ENCODE measurements around the gene COL4A2. TPM values are rescaled to one million over a fixed set of nuclear protein-coding genes. Genes with fewer than 3 reads are reported as not detected.

Gene COL4A2
- total RNA-seq, 1 donor from 2014 or later, result 159 TPM

DNA sequence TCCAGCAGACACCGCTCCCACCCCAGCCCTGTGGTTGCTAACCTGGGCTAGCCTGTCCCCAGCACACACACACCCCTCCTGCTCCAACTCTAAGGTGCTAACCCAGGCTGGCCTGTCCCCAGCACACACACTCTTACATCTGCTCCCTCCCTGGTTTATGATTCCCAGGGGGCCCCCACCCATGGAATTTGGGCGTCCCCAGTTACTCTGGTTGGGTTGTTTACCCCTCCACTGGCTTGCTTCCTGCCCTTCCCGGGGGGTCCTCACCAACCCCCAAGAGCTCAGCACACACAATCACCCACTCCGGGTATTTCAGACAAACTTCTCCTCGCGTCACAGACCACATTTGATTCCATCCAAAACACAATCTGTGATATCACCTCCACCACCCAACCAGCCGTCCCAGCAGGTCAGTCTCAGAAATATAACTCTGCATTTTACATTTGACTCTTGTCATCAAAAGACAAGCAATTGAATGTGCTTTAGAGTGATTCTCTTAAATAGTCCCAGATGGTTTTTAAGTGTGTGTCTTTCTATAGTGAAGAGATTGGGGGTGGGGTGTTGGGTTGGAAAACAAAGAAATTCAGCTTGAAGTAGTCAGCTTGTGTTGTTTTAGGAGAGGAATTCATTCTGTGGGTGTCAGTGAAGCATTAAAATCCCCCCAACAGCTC, 20.1 kb downstream of the COL4A2 start:
- Mint-ChIP-seq H3K4me3 (no peak overlapping the region), H3K4me1 (peaks cover 46% of the 10 kb centered on the region), H3K27me3 (ENCODE audit: low read depth) (no peaks in the 10 kb centered on the region), H3K27ac (ENCODE audit: unreplicated experiment) (peak overlapping the region; percentile 68), H3K36me3 (ENCODE audit: low read depth) (peaks cover 24% of the 10 kb centered on the region), H3K9me3 (no peaks in the 10 kb centered on the region)
- TF ChIP-seq, protein P1, sequence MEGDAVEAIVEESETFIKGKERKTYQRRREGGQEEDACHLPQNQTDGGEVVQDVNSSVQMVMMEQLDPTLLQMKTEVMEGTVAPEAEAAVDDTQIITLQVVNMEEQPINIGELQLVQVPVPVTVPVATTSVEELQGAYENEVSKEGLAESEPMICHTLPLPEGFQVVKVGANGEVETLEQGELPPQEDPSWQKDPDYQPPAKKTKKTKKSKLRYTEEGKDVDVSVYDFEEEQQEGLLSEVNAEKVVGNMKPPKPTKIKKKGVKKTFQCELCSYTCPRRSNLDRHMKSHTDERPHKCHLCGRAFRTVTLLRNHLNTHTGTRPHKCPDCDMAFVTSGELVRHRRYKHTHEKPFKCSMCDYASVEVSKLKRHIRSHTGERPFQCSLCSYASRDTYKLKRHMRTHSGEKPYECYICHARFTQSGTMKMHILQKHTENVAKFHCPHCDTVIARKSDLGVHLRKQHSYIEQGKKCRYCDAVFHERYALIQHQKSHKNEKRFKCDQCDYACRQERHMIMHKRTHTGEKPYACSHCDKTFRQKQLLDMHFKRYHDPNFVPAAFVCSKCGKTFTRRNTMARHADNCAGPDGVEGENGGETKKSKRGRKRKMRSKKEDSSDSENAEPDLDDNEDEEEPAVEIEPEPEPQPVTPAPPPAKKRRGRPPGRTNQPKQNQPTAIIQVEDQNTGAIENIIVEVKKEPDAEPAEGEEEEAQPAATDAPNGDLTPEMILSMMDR (conservative IDR thresholded peaks at IDR 0.05), result no peak
- DNase-seq (ENCODE audit: low read depth, low spot score), result no peak

DNA sequence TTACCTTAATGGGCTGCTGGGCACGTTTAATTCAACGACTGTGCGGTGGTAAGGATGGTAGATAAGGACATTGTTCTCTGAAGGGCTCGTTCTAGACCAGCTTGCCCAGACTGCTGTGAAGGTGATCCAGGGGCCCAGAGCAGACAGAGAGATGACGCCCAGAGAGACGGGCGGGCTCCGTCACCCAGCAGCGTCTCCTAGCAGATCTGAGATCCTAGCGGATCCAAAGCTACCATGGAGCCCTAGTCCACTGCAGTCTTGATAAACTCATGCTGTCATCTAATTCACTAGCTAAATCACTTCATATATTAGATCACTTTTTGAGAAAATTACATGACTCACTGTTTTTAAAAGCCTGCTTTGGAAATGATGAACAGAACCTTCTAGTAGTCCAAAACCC, 21.5 kb downstream of the COL4A2 start:
- H3K4me3 Mint-ChIP-seq, result no peak overlapping the region
- H3K36me3 Mint-ChIP-seq (ENCODE audit: low read depth), result peaks cover 29% of the 10 kb centered on the region
- TF ChIP-seq, protein P1 (conservative IDR thresholded peaks at IDR 0.05), result no peak
- peaks cover 46% of the 10 kb centered on the region for H3K4me1 Mint-ChIP-seq
- H3K27ac Mint-ChIP-seq (ENCODE audit: unreplicated experiment), result no peak overlapping the region
- DNase-seq (ENCODE audit: low read depth, low spot score), result no peak
- H3K27me3 Mint-ChIP-seq (ENCODE audit: low read depth), result no peaks in the 10 kb centered on the region
- H3K9me3 Mint-ChIP-seq, result no peaks in the 10 kb centered on the region

DNA sequence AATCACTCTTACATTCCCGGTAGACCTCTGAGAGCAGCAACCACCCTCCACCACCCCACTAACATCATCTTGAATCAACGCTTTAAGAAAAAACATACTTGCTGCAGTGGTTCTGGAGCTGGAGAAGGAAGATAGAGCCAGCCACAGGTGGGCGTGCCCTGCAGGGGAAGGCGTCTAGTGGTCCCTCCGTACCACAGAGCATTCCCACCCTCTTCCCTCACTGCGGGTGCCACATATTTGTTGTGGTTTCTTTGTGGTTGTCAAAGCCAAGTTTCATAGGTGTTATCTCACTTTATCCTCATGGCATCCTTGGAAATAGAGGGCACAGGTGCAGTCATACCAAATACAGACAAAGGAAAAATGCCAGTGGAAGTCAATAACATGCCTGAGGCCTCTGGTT, 22.2 kb downstream of the COL4A2 start:
- Mint-ChIP-seq H3K27me3 (ENCODE audit: low read depth) (no peaks in the 10 kb centered on the region), H3K4me1 (peaks cover 46% of the 10 kb centered on the region), H3K4me3 (no peak overlapping the region), H3K36me3 (ENCODE audit: low read depth) (peaks cover 31% of the 10 kb centered on the region), H3K27ac (ENCODE audit: unreplicated experiment) (peak overlapping the region; percentile 11), H3K9me3 (no peaks in the 10 kb centered on the region)
- TF ChIP-seq, protein P1 (conservative IDR thresholded peaks at IDR 0.05), result no peak
- no peak for DNase-seq (ENCODE audit: low read depth, low spot score)

DNA sequence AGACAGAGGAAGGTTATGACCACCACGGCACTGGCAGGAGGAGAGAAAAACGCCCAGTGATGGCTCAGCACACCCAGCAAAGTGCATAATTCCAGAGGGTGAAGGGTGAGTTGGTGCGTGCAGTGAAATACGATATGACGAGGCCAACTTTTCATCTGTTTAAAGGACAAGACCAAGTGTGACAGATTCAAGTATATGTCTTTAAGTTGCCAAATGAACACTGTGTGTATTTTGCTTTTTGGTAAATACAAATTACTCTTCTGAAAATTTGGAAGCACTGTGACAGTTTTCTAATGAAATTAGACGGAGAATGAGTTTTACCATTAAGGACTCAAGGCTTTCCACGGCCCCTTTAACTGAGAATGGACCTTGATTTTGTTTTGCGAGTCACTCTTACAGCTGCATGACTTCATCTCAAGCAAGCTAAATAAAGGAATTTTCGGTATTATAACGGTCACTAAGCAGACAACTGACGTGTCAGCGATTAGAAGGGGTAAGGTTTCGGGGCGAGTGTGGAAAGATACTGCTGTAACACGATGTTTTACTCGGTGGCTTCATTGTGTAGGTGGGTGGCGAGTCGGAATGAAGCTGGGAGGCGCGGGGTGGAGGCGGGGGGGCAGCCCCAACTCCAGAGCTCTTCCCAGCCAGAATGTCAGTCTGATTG, 22.8 kb downstream of the COL4A2 start:
- H3K27ac Mint-ChIP-seq (ENCODE audit: unreplicated experiment), result no peak overlapping the region
- H3K36me3 Mint-ChIP-seq (ENCODE audit: low read depth), result peaks cover 37% of the 10 kb centered on the region
- no peak overlapping the region for H3K4me3 Mint-ChIP-seq
- no peaks in the 10 kb centered on the region for H3K27me3 Mint-ChIP-seq (ENCODE audit: low read depth)
- peaks cover 41% of the 10 kb centered on the region for H3K4me1 Mint-ChIP-seq
- no peaks in the 10 kb centered on the region for H3K9me3 Mint-ChIP-seq
- TF ChIP-seq, protein P1 (conservative IDR thresholded peaks at IDR 0.05), result no peak
- DNase-seq (ENCODE audit: low read depth, low spot score), result no peak

DNA sequence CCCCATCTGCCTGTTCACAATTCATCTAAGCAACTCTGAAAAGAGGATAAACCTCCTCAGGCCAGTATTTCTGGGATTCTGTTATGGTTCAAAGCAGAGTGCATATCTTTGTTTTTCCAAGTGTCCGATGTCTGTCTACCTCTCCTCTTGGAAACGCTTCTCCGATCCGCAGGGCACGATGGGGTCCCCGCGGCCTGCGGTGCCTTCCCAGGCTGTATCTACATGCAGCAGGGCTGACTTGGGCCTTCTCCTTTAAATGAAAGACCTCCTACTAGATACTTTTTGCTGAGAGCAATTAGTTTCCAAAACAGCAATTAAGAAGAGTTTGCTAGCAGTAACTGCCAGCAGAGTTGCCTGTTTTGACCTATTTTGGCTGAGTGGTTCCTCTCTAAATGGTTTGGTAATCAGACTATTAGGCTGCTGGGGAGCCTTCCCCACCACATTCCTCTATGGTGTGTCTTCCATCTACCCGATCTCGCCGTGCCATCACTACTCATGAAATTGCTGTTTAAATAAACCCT, 23.5 kb downstream of the COL4A2 start:
- H3K27me3 Mint-ChIP-seq (ENCODE audit: low read depth), result no peaks in the 10 kb centered on the region
- H3K4me3 Mint-ChIP-seq, result no peak overlapping the region

More for the DNA sequence above, 23.5 kb downstream of the COL4A2 start:
- Mint-ChIP-seq H3K27ac (ENCODE audit: unreplicated experiment) (no peak overlapping the region), H3K36me3 (ENCODE audit: low read depth) (peaks cover 42% of the 10 kb centered on the region), H3K4me1 (peaks cover 36% of the 10 kb centered on the region), H3K9me3 (no peaks in the 10 kb centered on the region)
- DNase-seq (ENCODE audit: low read depth, low spot score), result no peak
- TF ChIP-seq, protein P1 (conservative IDR thresholded peaks at IDR 0.05), result no peak

All from neural crest cell (in vitro differentiated cells).